Middle frontal gyrus (tissue), 1 donor: ENCODE results near the gene RFFL.
"Not testable (repeated sequence)": the region's sequence is repeated elsewhere in the genome, so short reads cannot be mapped to it uniquely, and the experiment has no call there.

Experiments
- DNase-seq: peaks from one replicate; pipeline ENCODE4 v3.0.0-alpha.2; 2015; ENCODE audit warnings: low spot score; ENCODE audit errors: extremely low spot score

RFFL gene

DNA sequence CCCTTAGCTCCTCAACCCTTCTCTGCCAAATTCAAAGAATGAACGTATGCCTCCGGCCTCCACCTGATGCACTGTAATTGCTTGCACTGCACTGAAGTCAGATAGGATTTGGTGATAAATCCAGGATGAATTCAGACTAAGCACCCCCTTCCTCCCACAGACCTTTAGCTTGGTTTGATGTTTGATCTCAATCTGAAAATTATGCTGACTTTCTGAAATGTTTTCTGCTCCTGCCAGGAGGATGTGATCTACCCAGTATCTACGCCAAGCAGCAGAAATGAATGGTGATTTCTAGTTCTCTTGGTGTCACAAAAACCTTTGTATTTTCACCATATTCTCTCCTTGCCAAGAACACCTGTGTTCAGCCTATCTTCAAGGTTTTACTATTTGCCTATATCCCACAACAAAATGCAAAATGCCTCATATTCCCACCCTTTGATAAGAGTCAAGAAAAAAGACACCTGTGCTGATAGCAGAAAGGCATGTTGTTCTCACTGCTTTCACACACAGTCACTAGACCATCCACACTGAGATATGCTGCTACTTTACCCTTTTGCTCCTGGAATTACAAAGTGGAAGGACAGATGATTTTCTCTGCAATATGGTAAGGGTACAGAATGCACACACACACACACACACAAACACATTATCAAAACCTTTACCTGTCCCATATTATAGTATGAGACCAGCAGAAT lies 14.7 kb downstream of the RFFL start:
- DNase-seq, result no peak

DNA sequence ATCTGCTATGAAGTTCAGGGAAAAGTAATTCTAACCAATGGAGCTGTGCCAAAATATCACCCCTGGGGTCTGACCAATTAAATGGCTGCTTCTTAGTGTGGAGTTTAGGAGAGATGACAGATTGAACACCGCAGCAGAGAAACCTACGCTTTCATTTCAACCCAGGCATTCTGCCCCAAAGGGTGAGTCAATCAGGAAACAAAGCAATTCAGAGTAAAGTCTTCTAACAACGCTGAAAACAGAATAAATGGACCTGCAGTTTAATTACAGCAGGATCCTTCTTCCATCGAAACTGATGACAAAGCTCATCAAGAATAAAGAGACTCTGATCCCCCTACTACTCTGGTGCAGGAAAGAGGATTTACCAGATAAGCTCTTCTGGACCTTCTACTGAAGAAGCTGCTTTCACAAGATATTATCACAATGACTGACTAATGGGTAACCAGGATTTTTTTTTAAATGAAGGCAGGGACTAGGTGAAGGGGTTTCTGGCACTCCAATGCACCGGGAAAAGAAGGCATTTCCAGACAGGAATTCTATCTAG lies 16.7 kb downstream of the RFFL start:
- DNase-seq, result no peak

GRCh38 chr17:35046245-35046644 lies 17.3 kb downstream of the RFFL start:
- DNase-seq, result no peak

- DNase-seq, result not testable (repeated sequence)
Observed at GRCh38 chr17:35045458-35045979, 18.0 kb downstream of the RFFL start.

- DNase-seq, result no peak
Observed at GRCh38 chr17:35044181-35044580, 19.3 kb downstream of the RFFL start.

DNA sequence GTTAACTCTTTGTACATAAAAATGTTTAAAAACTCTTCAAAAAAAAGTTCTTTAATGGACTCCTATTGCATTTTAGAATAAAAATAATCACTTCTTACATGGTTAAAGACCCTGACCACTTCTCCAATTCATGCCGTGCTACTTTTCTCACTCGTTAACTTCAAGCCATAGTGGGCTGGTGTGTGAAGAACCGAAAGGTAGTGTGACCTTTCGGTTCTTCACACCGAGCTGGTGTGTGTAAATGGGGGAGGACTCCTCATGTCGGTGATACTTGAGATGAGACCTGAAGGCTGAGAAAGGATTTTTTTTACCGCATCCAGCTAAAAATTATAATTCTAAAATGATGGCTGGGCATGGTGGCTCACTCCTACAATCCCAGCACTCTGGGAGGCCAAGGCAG lies 22.1 kb downstream of the RFFL start:
- no peak for DNase-seq

- DNase-seq, result no peak
Observed at GRCh38 chr17:35038453-35038852, 25.1 kb downstream of the RFFL start.

DNA sequence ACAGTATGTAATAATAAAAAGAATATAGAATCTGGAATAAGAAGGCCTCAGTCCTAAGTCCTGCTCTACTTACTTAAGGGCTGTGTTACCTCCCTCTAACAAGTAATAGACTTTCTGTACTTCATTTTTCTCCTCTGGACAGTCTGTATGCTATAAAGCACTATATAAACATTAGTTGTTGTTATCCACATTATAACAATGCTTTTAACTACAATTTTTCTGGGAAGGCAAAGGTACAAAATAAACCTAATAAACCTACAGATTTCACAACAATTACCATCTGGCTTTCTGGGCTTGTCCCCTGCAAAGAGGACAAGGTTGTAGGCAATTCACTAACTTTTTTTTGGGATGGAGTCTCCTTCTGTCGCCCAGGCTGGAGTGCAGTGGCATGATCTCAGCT lies 32.7 kb downstream of the RFFL start:
- no peak for DNase-seq

GRCh38 chr17:35028531-35029262 lies 34.8 kb downstream of the RFFL start:
- no peak for DNase-seq

GRCh38 chr17:35028097-35028496 lies 35.4 kb downstream of the RFFL start:
- DNase-seq, result not testable (repeated sequence)

DNA sequence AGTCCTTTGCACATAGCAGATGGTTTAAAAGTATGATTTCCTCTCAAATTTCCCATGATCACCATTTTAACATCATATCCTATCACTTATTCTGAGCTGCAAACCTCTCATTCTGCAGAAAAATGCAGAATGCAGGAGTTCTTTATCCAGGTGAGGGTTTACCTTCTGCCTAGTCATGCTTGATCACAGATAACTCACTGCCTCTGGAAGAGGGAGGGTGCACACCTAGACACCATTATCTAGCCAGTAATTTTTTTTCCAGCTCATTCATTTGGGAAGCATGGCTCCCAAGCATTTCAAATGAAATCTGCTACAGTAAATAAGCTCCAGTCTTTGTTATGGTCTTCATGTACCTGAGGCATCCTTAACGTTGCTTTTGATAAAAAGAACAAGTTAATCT lies 38.0 kb downstream of the RFFL start:
- DNase-seq, result no peak

- DNase-seq, result no peak
Observed at GRCh38 chr17:35023538-35023937, 40.0 kb downstream of the RFFL start.

GRCh38 chr17:35022536-35023063 lies 40.9 kb downstream of the RFFL start:
- peak; percentile 77 for DNase-seq

DNA sequence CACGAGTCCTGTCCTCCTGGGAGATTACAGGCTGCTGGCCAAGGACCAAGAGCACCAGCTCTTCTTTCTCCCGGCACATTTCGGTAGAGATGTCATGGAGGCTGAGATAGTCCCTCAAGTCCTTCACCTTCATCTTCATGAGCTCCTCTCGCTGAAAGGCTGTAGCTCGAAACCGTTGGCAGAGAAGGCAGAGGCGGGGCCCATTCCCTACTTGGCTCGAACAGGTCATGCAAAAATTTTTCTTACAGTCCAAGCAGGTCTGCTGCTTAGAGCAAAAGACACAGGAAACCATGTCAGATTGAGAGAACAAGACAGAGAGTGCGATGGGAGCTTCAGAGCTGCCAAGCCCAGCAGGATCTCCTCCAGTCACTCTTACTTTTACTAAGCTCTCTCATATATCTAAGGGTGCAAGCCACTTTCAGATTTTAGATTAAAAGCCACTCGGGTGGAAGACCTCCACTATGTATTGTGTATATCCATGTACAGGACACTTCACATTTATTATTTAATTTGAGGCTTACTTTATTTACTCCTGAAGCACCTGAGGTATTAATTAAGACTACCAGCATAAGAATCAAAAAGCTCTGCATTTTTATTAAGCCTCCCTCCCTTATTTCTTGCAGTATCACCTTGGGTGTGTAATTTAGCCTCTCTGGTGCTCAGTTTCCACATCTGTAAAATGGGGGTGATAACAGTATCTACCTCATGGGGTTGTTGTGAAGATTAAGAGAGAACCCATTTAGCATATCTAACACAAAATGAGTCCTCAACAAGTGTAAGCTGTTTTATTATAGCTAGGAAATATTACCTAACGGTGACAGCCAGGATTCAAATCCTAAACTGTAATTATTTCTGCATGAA lies 41.8 kb downstream of the RFFL start:
- no peak for DNase-seq

DNA sequence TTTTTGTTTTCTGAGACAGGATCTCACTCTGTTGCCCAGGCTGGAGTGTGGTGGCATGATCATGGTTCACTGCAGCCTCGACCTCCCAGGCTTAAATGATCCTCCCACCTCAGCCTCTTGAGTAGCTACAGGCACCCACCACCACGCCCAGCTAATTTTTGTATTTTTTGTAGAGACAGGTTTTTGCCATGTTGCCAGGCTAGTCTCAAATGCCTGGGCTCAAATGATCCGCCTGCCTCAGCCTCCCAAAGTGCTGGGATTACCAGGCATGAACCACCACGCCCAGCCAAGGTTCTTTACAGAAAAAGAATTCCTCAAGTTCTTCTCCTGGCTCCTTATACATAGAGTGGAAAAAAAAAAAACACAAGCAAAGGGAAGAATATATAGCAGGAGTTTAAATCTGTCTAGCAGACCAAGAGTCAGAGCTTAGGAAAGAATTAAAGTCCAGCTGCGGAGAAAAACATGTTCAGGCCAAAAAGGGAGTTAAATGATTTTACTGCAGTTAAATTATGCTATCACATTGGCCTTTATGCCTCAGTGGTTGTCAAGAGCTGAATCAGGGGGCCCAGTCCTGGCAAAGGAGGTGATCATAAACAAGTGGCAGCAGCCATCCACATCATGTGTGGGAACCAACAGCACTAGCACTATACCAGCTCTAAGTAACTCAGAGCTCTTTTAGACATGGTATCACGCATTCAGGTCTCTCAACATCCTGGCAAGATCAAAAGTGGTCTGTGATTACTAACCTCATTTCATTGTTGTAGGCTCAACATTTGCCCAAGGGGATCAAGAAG lies 43.9 kb downstream of the RFFL start:
- no peak for DNase-seq

- DNase-seq, result no peak
Observed at GRCh38 chr17:35018814-35019213, 44.7 kb downstream of the RFFL start.

DNA sequence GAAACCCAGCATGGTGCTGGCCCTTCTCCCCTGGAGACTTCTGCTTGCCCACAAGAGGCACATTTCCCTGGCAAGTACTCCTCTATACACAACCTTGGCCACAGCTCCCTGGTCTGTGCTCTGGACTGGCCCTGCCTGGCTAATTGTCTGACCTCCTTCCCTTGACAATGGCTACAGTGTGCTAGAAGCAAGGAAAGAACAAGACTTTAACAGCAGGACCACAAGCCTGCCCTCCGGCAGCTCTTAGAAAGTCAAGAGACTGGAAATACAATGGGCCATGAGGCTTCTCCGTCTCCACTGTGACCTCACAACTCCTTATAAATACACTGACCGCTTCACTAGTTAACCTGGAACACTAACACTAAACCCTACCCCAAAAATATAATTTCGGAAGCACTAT lies 46.5 kb downstream of the RFFL start:
- DNase-seq, result no peak

- DNase-seq, result no peak
Observed at GRCh38 chr17:35016369-35016768, 47.1 kb downstream of the RFFL start.

- DNase-seq, result no peak
Observed at GRCh38 chr17:35011671-35012216, 51.8 kb downstream of the RFFL start.

GRCh38 chr17:35010093-35010492 lies 53.4 kb downstream of the RFFL start:
- DNase-seq, result no peak
